SK-N-SH treated with all-trans-retinoic acid at 6 μM for 48 hours (cell line): Measurements from ENCODE around the gene PTPRC.

Experiments used
- ATAC-seq: fragments of 200-7000 bp; cut with Tn5 transposase; 3 replicates; pipeline ENCODE4 v1.9.1; 2020; ENCODE audit warnings: mild to moderate bottlenecking, moderate library complexity
- ARNTL ChIP-seq: fragments of 450-650 bp; formaldehyde crosslinking; IDR thresholded peaks from 2 replicates; pipeline ENCODE4 v1.5.0; 2020; ENCODE audit warnings: low read depth, mild to moderate bottlenecking, moderate library complexity, borderline replicate concordance
- BACH2 ChIP-seq: fragments of 250-450 bp; sonication (Bioruptor Pico); IDR thresholded peaks from 2 replicates; pipeline ENCODE4 v1.9.0; 2021; ENCODE audit warnings: mild to moderate bottlenecking, borderline replicate concordance
- CSDC2 ChIP-seq: fragments of 250-450 bp; sonication (Bioruptor Pico); IDR thresholded peaks from 2 replicates; pipeline ENCODE4 v1.5.0; 2020; ENCODE audit warnings: mild to moderate bottlenecking, moderate library complexity
- CSRNP3 ChIP-seq: fragments of 250-450 bp; sonication (Bioruptor Pico); IDR thresholded peaks from 2 replicates; pipeline ENCODE4 v1.5.1; 2021; ENCODE audit warnings: mild to moderate bottlenecking, moderate library complexity
- ESRRG ChIP-seq: fragments of 250-450 bp; sonication (Bioruptor Pico); IDR thresholded peaks from 2 replicates; pipeline ENCODE4 v1.6.1; 2021; ENCODE audit warnings: mild to moderate bottlenecking
- GLIS3 ChIP-seq: fragments of 250-450 bp; sonication (Bioruptor Pico); IDR thresholded peaks from 2 replicates; pipeline ENCODE4 v1.5.0; 2020; ENCODE audit warnings: mild to moderate bottlenecking, moderate library complexity
- ISL1 ChIP-seq: fragments of 250-450 bp; sonication (Bioruptor Pico); IDR thresholded peaks from 2 replicates; pipeline ENCODE4 v2.1.2; 2022; ENCODE audit warnings: mild to moderate bottlenecking, moderate library complexity
- OSR1 ChIP-seq: fragments of 250-450 bp; sonication (Bioruptor Pico); IDR thresholded peaks from 2 replicates; pipeline ENCODE4 v1.8.0; 2022; ENCODE audit warnings: moderate library complexity, mild to moderate bottlenecking, inconsistent platforms
- PPARA ChIP-seq: fragments of 250-450 bp; sonication (Bioruptor Pico); IDR thresholded peaks from 2 replicates; pipeline ENCODE4 v1.5.0; 2020; ENCODE audit warnings: mild to moderate bottlenecking, borderline replicate concordance
- RARB ChIP-seq: fragments of 250-450 bp; sonication (Bioruptor Pico); IDR thresholded peaks from 2 replicates; pipeline ENCODE4 v1.8.0; 2021; ENCODE audit warnings: mild to moderate bottlenecking, moderate library complexity
- SNAI2 ChIP-seq: fragments of 250-450 bp; sonication (Bioruptor Pico); IDR thresholded peaks from 2 replicates; pipeline ENCODE4 v1.5.0; 2020; ENCODE audit warnings: mild to moderate bottlenecking, moderate library complexity
- TSHZ2 ChIP-seq: fragments of 250-450 bp; sonication (Bioruptor Pico); IDR thresholded peaks from 2 replicates; pipeline ENCODE4 v1.5.0; 2020; ENCODE audit warnings: mild to moderate bottlenecking, moderate library complexity
- ZC3H10 ChIP-seq: fragments of 250-450 bp; sonication (Bioruptor Pico); IDR thresholded peaks from 2 replicates; pipeline ENCODE4 v1.5.1; 2021; ENCODE audit warnings: mild to moderate bottlenecking, moderate library complexity
- ZFP3 ChIP-seq: fragments of 250-450 bp; sonication (Bioruptor Pico); IDR thresholded peaks from 2 replicates; pipeline ENCODE4 v1.5.0; 2020; ENCODE audit warnings: mild to moderate bottlenecking, moderate library complexity
- ZFP30 ChIP-seq: fragments of 450-650 bp; formaldehyde crosslinking; IDR thresholded peaks from 2 replicates; pipeline ENCODE4 v1.5.0; 2022; ENCODE audit warnings: mild to moderate bottlenecking, moderate library complexity
- ZNF565 ChIP-seq: fragments of 450-650 bp; formaldehyde crosslinking; conservative IDR thresholded peaks from 2 replicates; pipeline ENCODE4 v1.5.0; 2020; ENCODE audit warnings: low read depth, mild to moderate bottlenecking, moderate library complexity
- ZNF70 ChIP-seq: fragments of 450-650 bp; formaldehyde crosslinking; IDR thresholded peaks from 2 replicates; pipeline ENCODE4 v1.5.0; 2020; ENCODE audit warnings: mild to moderate bottlenecking, moderate library complexity
- ZNF8 ChIP-seq: fragments of 450-650 bp; formaldehyde crosslinking; IDR thresholded peaks from 2 replicates; pipeline ENCODE4 v1.5.0; 2020; ENCODE audit warnings: mild to moderate bottlenecking, moderate library complexity
- TF ChIP-seq, protein P1 (sequence below): fragments of 250-450 bp; sonication (Bioruptor Pico); IDR thresholded peaks from 2 replicates; pipeline ENCODE4 v1.5.1; 2020; ENCODE audit warnings: low read depth, mild to moderate bottlenecking, moderate library complexity
- TF ChIP-seq, protein P2 (sequence below): fragments of 250-450 bp; sonication (Bioruptor Pico); IDR thresholded peaks from 2 replicates; pipeline ENCODE4 v1.8.0; 2021; ENCODE audit warnings: low read depth, mild to moderate bottlenecking, moderate library complexity, borderline replicate concordance

PTPRC gene

GRCh38 chr1:198708761-198709525, 70.1 kb downstream of the PTPRC start:
- TF ChIP-seq ESRRG (CRISPR knock-in tag) = no peak
- no peak for TF ChIP-seq ISL1
- TF ChIP-seq OSR1 (CRISPR knock-in tag) = no peak
- no peak for TF ChIP-seq ZFP3 (CRISPR knock-in tag)
- no peak for TF ChIP-seq PPARA (CRISPR knock-in tag)
- TF ChIP-seq, protein P1, sequence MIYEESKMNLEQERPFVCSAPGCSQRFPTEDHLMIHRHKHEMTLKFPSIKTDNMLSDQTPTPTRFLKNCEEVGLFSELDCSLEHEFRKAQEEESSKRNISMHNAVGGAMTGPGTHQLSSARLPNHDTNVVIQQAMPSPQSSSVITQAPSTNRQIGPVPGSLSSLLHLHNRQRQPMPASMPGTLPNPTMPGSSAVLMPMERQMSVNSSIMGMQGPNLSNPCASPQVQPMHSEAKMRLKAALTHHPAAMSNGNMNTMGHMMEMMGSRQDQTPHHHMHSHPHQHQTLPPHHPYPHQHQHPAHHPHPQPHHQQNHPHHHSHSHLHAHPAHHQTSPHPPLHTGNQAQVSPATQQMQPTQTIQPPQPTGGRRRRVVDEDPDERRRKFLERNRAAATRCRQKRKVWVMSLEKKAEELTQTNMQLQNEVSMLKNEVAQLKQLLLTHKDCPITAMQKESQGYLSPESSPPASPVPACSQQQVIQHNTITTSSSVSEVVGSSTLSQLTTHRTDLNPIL (CRISPR knock-in tag) = no peak
- TF ChIP-seq ZC3H10 (CRISPR knock-in tag) = no peak
- no peak for TF ChIP-seq ZNF70 (CRISPR knock-in tag)
- TF ChIP-seq CSDC2 (CRISPR knock-in tag) = no peak
- no peak for TF ChIP-seq TSHZ2 (CRISPR knock-in tag)
- no peak for TF ChIP-seq GLIS3 (CRISPR knock-in tag)
- no peak for TF ChIP-seq BACH2 (CRISPR knock-in tag)
- TF ChIP-seq CSRNP3 = no peak
- no peak for TF ChIP-seq ZFP30 (CRISPR knock-in tag)
- TF ChIP-seq, protein P2, sequence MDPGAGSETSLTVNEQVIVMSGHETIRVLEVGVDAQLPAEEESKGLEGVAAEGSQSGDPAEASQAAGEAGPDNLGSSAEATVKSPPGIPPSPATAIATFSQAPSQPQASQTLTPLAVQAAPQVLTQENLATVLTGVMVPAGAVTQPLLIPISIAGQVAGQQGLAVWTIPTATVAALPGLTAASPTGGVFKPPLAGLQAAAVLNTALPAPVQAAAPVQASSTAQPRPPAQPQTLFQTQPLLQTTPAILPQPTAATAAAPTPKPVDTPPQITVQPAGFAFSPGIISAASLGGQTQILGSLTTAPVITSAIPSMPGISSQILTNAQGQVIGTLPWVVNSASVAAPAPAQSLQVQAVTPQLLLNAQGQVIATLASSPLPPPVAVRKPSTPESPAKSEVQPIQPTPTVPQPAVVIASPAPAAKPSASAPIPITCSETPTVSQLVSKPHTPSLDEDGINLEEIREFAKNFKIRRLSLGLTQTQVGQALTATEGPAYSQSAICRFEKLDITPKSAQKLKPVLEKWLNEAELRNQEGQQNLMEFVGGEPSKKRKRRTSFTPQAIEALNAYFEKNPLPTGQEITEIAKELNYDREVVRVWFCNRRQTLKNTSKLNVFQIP (CRISPR knock-in tag) = no peak
- no peak for TF ChIP-seq ZNF565
- no peak for TF ChIP-seq ZNF8 (CRISPR knock-in tag)
- TF ChIP-seq ARNTL (CRISPR knock-in tag) = no peak
- TF ChIP-seq SNAI2 (CRISPR knock-in tag) = no peak
- TF ChIP-seq, all 23 proteins: peak for 0
- no peak for ATAC-seq

GRCh38 chr1:198711837-198712236, 73.0 kb downstream of the PTPRC start:
- no peak for ATAC-seq
- TF ChIP-seq ESRRG (CRISPR knock-in tag) = no peak
- no peak for TF ChIP-seq ISL1
- no peak for TF ChIP-seq TSHZ2 (CRISPR knock-in tag)
- no peak for TF ChIP-seq CSRNP3
- no peak for TF ChIP-seq OSR1 (CRISPR knock-in tag)
- TF ChIP-seq, protein P2 (CRISPR knock-in tag) = no peak
- no peak for TF ChIP-seq ZFP30 (CRISPR knock-in tag)
- TF ChIP-seq ZNF565 = no peak
- no peak for TF ChIP-seq GLIS3 (CRISPR knock-in tag)
- no peak for TF ChIP-seq ZNF70 (CRISPR knock-in tag)
- TF ChIP-seq PPARA (CRISPR knock-in tag) = no peak
- no peak for TF ChIP-seq SNAI2 (CRISPR knock-in tag)
- TF ChIP-seq RARB (CRISPR knock-in tag) = no peak
- TF ChIP-seq, all 23 proteins: peak for 0
